Osteoblast (primary cell): ENCODE results near the gene FARS2. TPM values are rescaled to one million over a fixed set of nuclear protein-coding genes. Genes with fewer than 3 reads are reported as not detected.

ENCODE experiments used
- DNase-seq: peaks from one replicate; pipeline ENCODE4 v3.0.0; 2011; ENCODE audit warnings: low spot score, mixed read lengths; ENCODE audit not compliant: insufficient read length; ENCODE audit errors: missing footprints
- H2AFZ ChIP-seq: 2 replicates; pipeline ENCODE4 v1.6.0; 2011; ENCODE audit warnings: mild to moderate bottlenecking, low read length
- H3K27ac ChIP-seq: 2 replicates; pipeline ENCODE4 v1.5.1; 2011; ENCODE audit warnings: mild to moderate bottlenecking, low read depth, low read length, moderate library complexity
- H3K27me3 ChIP-seq: 2 replicates; pipeline ENCODE4 v1.6.0; 2012; ENCODE audit warnings: mild to moderate bottlenecking, control low read depth, inconsistent platforms, low read length, moderate library complexity; ENCODE audit not compliant: insufficient read depth
- H3K36me3 ChIP-seq: 2 replicates; pipeline ENCODE4 v1.5.1; 2011; ENCODE audit warnings: mild to moderate bottlenecking, low read length, control low read depth, moderate library complexity; ENCODE audit not compliant: insufficient read depth
- H3K4me1 ChIP-seq: 2 replicates; pipeline ENCODE4 v1.5.1; 2011; ENCODE audit warnings: mild to moderate bottlenecking, low read length, control low read depth, moderate library complexity; ENCODE audit not compliant: insufficient read depth
- H3K4me2 ChIP-seq: 2 replicates; pipeline ENCODE4 v1.6.0; 2011; ENCODE audit warnings: mild to moderate bottlenecking, low read length; ENCODE audit not compliant: insufficient read depth
- H3K4me3 ChIP-seq: fragments of 200-600 bp; sonication (generic); 3 replicates; pipeline ENCODE4 v1.5.1; 2012; ENCODE audit warnings: mild to moderate bottlenecking, low read length, inconsistent platforms; ENCODE audit not compliant: insufficient read depth
- H3K79me2 ChIP-seq: 2 replicates; pipeline ENCODE4 v1.6.0; 2012; ENCODE audit warnings: mild to moderate bottlenecking, low read length, control low read depth, inconsistent platforms; ENCODE audit not compliant: insufficient read depth
- H3K9me3 ChIP-seq: 2 replicates; pipeline ENCODE4 v1.5.1; 2011; ENCODE audit warnings: low read depth, low read length, control low read depth
- H4K20me1 ChIP-seq: 2 replicates; pipeline ENCODE4 v1.6.0; 2012; ENCODE audit warnings: mild to moderate bottlenecking, low read length, control low read depth; ENCODE audit not compliant: insufficient read depth
- total RNA-seq: library from RNA; depleted of rRNA; stranded (reverse); fragments of >200 nt; gene quantifications from 2 replicates; pipeline ENCODE4 v1.2.3, GENCODE V29; 2012
- TF ChIP-seq, protein P1 (sequence below): IDR thresholded peaks from 2 replicates; pipeline ENCODE4 v1.5.1; 2011; ENCODE audit warnings: mild to moderate bottlenecking, low read depth, low read length, moderate library complexity; ENCODE audit errors: extremely low read depth

Gene FARS2
- total RNA-seq, 1 donor = 29.7 TPM

DNA sequence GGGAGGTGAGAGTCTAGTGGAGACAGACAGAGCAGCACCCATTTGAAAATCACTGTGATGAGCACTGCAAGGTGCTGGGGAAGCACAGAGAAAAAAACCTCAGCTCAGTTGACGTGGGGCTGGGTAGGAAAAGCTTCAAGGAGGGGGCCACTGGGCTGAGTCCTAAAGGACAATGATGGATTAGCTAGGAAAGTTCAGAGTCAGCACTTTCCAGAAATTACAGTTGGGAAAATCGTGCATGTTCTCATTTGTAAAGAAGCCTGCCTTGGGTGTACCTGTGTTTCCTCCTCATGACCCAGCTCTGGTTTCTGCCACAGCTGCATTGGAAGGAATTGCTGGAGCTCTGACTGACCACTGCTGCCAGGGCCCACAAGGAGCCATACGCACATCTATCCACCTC, 221.3 kb downstream of the FARS2 start:
- no peak overlapping the region for H2AFZ ChIP-seq
- no peaks in the 10 kb centered on the region for H3K27me3 ChIP-seq
- TF ChIP-seq, protein P1, sequence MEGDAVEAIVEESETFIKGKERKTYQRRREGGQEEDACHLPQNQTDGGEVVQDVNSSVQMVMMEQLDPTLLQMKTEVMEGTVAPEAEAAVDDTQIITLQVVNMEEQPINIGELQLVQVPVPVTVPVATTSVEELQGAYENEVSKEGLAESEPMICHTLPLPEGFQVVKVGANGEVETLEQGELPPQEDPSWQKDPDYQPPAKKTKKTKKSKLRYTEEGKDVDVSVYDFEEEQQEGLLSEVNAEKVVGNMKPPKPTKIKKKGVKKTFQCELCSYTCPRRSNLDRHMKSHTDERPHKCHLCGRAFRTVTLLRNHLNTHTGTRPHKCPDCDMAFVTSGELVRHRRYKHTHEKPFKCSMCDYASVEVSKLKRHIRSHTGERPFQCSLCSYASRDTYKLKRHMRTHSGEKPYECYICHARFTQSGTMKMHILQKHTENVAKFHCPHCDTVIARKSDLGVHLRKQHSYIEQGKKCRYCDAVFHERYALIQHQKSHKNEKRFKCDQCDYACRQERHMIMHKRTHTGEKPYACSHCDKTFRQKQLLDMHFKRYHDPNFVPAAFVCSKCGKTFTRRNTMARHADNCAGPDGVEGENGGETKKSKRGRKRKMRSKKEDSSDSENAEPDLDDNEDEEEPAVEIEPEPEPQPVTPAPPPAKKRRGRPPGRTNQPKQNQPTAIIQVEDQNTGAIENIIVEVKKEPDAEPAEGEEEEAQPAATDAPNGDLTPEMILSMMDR = no peak
- H3K36me3 ChIP-seq = no peaks in the 10 kb centered on the region
- H3K4me2 ChIP-seq = no peak overlapping the region
- H3K79me2 ChIP-seq = no peaks in the 10 kb centered on the region
- H3K9me3 ChIP-seq = no peaks in the 10 kb centered on the region
- DNase-seq = no peak
- no peak overlapping the region for H3K27ac ChIP-seq
- no peak overlapping the region for H3K4me3 ChIP-seq
- H3K4me1 ChIP-seq = no peaks in the 10 kb centered on the region
- no peaks in the 10 kb centered on the region for H4K20me1 ChIP-seq

DNA sequence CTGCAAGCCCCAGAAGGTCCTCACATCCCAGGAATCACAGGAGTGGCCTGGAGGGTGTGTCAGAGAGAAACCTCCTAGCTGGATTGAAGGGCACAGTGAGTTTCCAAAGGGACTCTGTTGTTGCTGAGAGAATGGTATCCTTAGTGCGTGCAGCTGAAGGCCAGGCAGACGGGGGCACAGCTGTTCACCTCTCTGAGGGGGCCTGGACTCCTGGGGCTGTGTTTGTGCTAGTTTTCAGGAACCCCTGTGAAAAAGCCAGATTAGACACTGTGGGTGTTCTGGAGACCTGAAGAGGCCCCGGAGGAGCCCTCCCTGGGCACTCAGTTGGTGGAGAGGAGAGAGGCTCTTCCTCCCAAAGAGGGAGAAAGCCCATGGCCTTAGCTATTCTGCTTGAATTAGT, 223.4 kb downstream of the FARS2 start:
- H3K79me2 ChIP-seq = no peaks in the 10 kb centered on the region
- H3K27me3 ChIP-seq = no peaks in the 10 kb centered on the region
- H3K27ac ChIP-seq = no peak overlapping the region
- H4K20me1 ChIP-seq = no peaks in the 10 kb centered on the region
- no peaks in the 10 kb centered on the region for H3K36me3 ChIP-seq
- H3K4me3 ChIP-seq = no peak overlapping the region
- H3K4me2 ChIP-seq = no peak overlapping the region
- H2AFZ ChIP-seq = no peak overlapping the region
- DNase-seq = no peak
- H3K4me1 ChIP-seq = no peaks in the 10 kb centered on the region
- H3K9me3 ChIP-seq = no peaks in the 10 kb centered on the region
- TF ChIP-seq, protein P1 = no peak

DNA sequence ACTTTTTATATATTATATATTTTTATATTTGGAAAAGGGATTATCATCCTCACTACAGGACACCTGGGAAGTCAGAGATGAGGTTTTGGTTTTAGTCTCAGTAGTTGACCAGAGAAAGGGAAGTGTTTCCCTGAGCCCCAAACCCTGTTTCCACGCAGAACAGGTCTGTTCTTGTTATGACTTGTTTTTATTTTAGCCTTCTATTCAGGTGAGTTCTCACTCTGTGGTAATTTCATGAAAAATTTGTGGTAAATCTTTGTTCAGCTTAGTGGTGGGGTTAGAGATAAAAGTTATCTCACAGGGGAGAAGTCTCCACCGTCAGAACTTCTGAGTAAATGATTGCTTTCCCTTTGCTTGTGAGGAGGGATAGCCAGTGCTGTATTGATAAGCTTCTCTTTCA, 224.9 kb downstream of the FARS2 start:
- no peaks in the 10 kb centered on the region for H3K36me3 ChIP-seq
- no peaks in the 10 kb centered on the region for H3K27me3 ChIP-seq
- no peak overlapping the region for H3K27ac ChIP-seq
- TF ChIP-seq, protein P1 = no peak
- no peaks in the 10 kb centered on the region for H3K9me3 ChIP-seq
- no peak overlapping the region for H3K4me3 ChIP-seq
- H3K4me1 ChIP-seq = no peaks in the 10 kb centered on the region
- H3K4me2 ChIP-seq = no peak overlapping the region
- DNase-seq = no peak
- no peaks in the 10 kb centered on the region for H3K79me2 ChIP-seq
- H2AFZ ChIP-seq = no peak overlapping the region
- no peaks in the 10 kb centered on the region for H4K20me1 ChIP-seq

DNA sequence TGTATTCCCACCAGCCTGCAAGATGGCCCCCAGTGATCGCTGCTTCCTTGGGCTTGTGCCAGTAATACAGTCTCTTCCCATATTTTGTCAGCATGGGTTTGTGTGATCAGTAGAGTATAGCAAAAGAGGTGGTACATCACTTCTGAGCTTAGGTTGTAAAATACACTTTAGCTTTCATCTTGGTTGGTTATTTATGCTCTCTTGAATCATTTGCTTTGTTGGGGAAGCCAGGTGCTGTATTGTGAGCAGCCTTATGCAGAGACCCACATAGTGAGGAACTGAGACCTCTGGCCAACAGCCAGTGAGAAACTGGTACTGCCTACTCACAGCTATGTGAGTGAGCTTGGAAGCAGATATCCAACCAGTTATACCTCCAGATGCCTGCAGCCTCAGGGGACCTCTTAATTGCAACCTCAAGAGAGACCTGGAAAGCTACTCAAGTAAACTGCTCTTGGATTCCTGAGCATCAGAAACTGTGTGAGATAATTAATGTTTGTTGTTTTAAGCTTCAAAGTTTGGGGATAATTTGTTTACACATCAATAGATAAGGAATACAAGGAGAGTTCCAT, 229.3 kb downstream of the FARS2 start:
- H3K4me1 ChIP-seq = peaks cover 8% of the 10 kb centered on the region

More for the DNA sequence above, 229.3 kb downstream of the FARS2 start:
- Histone ChIP-seq H3K4me3 (no peak overlapping the region), H3K27me3 (no peaks in the 10 kb centered on the region), H3K9me3 (no peaks in the 10 kb centered on the region), H3K4me2 (no peak overlapping the region), H2AFZ (no peak overlapping the region), H3K36me3 (no peaks in the 10 kb centered on the region), H3K27ac (no peak overlapping the region), H4K20me1 (no peaks in the 10 kb centered on the region), H3K79me2 (no peaks in the 10 kb centered on the region)
- DNase-seq = no peak
- TF ChIP-seq, protein P1 = no peak
